Activated CD8-positive, alpha-beta memory T cell treated with anti-CD3 and anti-CD28 coated beads for 1 hour (primary cell): ENCODE results near the gene CD151.

Source experiments
- DNase-seq, 2 donors: peaks; one replicate each; pipeline ENCODE4 v3.0.0-alpha.2; 2020; ENCODE audit warnings: low read depth in 1 of 2; ENCODE audit errors: extremely low read depth in 1 of 2

The CD151 gene

DNA sequence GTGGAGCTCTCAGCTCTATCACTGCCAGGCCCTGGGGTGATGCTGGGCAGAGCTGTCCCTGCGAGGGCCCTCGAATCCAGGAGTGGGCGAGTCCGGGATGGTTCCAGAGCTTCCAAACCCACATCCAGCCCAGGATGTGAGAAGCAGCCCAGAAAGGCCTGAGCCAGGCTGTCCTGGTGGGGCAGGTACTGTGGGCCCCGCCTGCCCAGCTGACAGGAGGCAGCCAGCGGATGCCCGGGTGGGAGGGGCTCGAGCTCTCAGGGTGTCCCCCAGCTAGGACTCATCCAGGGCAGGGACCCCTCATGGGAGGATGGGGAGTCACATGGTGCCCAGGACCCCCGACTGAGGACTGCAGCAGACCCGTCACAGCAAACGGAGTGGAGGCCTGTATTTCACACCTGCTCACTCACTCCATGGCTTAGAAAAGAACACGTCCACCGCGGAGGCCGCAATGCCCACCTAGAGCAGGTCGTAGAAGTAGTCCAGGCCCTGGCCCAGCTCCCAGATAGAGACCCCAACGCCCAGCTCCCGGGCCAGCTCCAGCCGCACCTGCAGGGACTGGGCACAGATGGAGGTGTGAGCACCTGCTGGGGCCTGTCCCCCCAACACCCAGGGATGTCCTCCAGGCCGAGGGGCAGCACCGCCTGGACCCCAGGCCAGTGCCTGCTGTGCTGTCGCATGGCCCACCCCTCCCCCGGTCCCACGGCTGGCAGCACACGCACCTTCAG is 36.8 kb downstream of the CD151 start:
- no peak for DNase-seq

DNA sequence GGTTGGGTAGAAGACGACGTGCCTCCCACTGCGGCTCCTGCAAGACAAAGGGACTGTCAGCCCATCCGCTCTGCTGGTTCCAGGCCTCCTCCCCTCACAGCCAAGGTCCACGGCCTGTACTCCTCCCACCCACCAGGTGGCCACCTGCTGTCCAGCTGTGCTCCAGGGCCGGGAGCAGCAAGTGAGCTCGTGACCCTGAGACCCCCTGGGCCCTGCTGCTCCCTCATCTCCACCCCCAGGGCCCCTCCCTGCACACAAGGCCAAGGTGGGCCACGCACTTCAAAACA is 37.3 kb downstream of the CD151 start:
- DNase-seq, result no peak

DNA sequence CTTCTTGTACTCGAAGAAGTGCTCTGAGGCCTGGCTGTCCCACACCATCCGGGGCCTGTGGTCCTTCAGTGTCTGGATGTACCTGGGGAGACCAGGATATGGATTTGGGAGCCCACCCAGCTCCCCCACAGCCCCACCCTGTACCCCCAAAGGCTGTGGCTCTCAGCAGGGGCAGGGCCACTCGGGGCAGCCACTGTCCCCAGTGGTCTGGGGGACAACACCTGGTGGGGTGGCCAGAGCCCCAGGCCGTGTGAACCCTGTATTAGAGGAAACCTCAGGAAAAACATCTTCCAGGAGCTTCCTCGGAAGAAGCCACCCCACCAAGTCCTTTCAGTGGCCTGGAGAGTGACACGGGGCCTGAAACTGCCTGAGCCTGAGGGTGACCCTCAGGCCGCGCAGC is 37.7 kb downstream of the CD151 start:
- no peak for DNase-seq

DNA sequence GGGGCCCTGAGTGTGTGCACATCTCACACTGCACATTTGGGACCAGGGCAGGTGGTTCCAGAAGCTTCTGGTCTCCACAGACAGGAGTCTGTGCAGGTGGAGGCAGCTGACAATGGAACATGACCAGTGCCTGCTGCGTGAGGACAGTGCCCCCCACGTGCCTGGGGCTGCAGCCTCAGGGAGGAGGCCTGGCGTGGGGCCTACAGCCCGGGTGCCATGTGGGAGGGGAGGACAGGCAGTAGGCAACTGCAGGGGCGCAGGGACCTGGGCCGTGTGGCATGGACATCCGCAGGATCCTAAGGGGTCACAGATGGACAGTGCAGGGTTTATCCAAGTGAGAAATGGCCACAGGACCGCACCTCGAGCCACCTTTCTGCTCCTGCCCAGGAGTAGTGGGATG is 38.7 kb downstream of the CD151 start:
- DNase-seq, result no peak

DNA sequence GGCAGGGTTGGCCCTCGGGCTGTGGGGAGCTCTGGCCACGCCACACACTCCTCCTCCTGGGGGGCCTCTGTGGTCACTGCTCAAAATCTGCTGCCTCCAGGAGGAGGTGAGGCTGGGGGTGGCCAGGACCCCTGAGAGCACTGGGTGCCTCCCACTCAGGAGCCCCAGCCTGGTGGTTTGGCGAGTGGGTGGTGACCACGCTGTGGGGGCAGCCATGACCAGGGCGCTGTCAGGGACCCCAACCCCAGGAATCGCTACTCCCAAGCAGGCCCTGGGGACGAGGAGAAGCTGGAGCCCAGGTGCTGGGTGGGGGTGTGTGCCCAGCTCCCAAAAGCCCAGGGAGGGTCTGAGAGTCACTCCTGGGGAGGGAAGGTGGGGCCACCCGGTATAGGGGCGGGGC is 40.0 kb downstream of the CD151 start:
- DNase-seq, result no peak

DNA sequence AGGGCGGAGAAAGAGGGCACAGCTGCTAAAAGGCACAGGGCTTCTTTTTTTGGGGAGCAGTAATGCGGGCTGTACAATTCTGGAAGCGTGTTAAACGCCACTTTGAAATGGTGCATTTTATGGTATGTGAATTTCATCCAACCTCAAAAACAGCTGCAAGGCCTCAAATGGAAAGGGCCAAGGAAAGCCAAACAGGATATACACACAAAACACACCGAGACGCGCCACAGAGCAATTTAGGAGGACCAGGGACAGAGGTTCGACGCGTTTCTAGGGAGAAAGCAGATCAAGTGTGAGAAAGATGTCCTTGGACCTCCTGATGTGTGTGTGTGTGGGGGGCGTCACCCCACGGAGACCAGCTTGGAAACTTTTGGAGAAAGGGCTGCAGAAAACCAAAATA is 41.0 kb downstream of the CD151 start:
- no peak for DNase-seq

DNA sequence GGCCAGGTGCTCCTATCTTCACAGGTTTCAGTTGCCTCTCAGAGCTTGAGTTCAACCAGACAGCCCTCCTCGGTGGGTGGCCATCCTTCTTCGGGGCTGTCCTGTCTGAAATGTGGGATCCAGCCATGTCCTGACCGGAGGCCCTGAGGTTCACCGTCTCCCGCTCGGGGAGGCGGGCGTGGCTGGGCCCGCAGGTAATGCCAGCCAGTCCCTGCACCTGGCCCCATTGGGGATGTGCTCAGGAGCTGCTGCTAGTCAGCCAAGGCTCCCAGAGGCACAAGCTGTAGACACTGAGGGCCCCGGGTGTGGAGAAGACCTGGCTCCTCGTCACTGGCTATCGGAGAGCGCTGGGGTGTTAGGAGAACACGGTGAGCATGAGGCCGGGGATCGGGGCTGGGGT is 42.5 kb downstream of the CD151 start:
- DNase-seq, result no peak

DNA sequence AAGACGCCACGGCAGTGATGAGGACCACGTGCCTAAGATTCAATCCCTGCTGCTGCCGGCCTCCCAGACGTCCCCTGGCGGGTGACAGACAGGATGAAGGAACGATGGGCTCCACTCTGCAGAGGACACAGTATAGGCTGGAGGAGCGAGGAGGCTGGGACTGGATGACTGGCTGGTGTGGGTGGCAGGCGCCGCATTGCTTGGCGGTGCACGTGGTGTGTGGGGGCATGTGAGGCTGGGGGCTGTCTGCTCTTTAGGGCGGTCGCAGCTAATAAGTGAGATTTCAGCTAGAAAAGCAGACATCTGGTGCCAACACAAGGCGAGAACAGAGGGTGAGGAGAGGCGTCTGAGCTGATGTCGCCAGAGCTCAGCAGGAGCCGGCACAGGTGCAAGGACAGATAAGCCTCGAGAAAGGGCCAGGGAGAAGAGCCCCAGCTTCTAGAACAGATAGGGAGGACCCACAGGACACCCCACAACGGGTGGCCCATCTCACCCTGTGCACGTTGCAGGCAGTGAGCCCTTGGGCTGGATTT is 43.1 kb downstream of the CD151 start:
- DNase-seq, result no peak

DNA sequence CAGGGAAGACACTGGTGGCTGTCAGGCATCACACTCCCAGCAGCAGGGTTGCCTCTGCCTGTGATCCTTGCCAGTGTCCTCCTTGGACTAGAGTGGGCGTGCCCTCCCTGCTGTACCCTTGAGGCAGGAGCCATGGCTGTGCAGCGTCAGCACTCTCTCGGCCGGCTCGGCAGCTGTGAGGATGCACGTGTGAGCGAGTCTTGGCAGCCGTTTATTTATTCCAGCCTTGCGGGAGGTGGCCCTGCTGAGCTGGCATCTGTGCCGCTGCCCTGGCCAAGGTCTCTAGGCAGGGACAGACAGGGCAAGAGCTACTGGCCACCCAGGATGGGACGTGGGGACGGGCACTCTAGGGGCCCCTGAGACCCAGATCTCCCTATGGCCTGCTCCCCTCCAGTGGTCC is 43.8 kb downstream of the CD151 start:
- DNase-seq, result no peak

DNA sequence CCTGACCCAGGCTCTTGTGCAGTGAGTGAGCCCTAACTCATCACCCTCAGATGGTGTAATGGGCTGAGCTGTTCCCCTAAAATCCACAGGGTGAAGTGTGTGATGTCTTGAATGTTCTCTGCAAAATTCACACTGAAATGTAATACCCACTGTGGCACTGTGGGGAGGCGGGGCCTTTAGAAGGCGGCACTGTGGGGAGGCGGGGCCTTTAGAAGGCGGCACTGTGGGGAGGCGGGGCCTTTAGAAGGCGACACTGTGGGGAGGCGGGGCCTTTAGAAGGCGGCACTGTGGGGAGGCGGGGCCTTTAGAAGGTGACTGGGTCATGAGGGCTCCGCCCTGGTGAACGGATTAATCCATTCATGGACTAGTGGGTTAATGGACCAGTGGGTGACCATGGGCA is 44.8 kb downstream of the CD151 start:
- DNase-seq, result no peak

DNA sequence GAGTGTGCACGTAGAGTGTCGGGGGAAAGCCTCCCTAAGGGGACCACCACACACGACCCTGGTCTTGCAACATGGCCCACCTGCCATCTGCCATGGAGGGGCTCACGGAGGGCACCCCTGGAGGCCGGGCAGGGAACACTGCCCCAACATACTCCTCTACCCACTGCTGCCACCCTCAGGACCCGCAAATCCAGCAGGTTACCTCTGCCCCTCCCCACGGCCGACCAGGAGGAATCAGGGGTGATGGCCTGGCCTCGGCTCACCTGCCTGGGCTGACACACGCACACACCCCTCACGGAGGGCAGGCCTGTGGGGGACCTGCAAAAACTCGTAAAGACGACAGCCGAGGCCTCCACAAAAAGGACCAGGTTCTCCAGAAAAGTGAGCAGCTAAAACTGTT is 47.7 kb downstream of the CD151 start:
- no peak for DNase-seq

DNA sequence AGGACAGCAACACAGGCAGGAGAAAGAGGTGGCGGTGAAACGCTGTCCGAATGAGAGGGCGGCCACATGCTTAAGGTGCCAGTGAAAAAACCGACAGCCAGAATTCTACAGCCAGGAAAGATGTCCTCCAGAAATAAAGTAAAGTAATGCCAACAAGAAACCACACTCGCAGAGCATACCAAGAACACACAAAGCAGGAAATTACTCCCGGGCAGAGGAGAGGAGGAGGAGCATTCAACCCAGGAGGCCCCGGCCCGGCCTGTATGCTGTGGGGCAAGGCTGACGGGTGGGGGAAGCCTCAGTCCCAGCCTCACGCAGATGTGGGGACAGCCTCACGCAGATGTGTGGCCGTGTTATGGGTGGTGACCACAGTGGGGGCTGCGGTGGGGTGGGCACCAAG is 49.8 kb downstream of the CD151 start:
- DNase-seq, result no peak

DNA sequence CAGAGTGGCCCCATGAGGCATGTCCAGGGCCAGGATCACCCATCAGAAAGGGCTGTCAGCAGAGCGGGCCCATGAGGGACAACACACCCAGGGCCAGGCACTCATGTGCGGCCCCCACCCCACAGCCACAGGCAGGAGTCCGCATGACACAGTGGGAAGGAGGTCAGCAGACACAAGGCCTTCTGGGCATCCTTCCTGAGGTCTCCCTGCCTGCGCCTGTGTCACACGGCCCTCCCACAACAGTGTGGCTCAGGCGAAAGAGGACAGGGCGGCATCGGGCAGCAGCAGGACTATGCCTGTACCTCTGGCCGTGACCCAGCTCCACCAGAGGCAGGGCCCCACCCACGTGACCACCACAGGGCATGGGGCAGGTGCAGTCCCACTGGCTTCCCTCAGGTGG is 50.8 kb downstream of the CD151 start:
- no peak for DNase-seq

DNA sequence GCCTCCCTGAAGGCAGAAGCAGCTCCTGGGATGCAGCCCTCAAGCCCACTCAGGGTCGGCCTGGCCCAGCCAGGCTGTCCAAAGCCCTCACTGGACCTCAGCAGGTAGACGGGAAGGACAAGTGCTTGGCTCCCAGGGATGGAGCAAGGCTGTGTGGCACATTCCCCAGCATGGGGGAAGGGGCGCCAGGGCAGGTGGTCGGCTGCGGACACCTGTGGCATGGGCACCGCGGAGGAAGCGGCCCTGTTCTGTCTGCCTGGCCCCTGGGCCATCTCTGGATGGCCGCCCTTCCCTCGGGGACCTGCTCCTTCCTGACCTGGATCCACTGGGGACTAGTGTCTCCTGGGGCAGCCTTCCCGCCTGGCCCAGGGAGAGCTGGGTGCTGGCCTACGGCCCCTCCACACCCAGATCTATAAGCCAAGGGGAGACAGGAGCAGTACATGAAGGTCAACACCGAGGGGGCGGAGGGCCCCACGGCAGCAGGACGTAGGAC is 51.9 kb downstream of the CD151 start:
- DNase-seq, result no peak

DNA sequence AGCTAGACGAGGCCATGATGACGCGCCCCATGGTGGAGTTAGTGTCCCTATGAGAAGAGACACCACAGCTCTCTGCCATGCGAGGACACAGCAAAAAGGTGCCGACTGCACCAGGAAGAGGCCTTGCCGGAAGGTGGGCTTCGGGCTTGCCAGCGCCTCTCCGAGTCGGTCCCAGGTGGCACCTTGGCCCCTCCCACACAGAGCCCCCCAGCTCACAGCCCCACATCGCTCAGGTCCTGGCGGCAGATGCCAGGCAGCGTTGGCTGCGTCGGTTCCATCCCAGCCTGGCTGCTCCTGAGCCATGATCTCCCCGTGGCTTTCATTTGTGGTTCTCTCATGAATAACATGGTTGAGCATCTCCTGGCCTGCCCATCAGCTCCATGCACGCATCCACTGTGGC is 53.8 kb downstream of the CD151 start:
- DNase-seq, result no peak

DNA sequence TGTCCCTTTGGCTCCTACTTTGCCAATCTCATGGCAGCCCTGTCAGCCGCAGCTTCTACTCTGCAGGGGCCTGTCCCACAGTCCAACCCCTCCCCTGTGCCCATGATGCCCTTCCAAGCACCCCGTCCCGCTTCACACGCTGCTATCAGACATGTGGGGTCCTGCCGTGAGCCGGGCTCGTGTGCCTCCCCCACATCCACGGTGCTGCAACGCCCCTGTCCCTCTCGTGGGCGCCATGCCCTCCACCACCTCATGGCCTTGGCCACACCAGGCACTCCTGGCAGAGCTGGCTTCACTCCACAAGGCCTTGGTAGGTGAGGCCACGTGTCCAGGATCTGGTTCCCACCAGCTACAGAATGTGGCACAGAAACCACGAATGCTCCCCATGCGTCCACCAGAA is 54.8 kb downstream of the CD151 start:
- DNase-seq, result no peak
